ENCODE results near the gene HSPG2. TPM values are rescaled to one million over a fixed set of nuclear protein-coding genes. Genes with fewer than 3 reads are reported as not detected.

The HSPG2 gene
- total and polyA plus RNA-seq, 10 of the 15 experiments (the other 5 are each of a cell fraction or from before 2014, with no cell fraction given): 0.30 to 3.4 (median 0.73) TPM; not detected in 2

GRCh38 chr1:21778405-21778727, 158.7 kb downstream of the HSPG2 start:
- Histone ChIP-seq H3K27me3 (replicated peaks in 1 of 2; ENCODE audit: control insufficient read depth in 2 of 2, insufficient read depth in 2 of 2, low read length in 1 of 2) (no peaks in the 10 kb centered on the region), H3K79me2 (ENCODE audit: control insufficient read depth, insufficient read depth, low read length) (peaks cover 95% of the 10 kb centered on the region), H3K36me3 (ENCODE audit: control insufficient read depth in 2 of 2, insufficient read depth in 2 of 2, low read length in 1 of 2) (no peaks in the 10 kb centered on the region; a peak in 2 of 4 replicates), H4K20me1 (ENCODE audit: control insufficient read depth, insufficient read depth) (no peaks in the 10 kb centered on the region), H3K4me2 (ENCODE audit: control insufficient read depth, insufficient read depth) (peak overlapping the region; percentile 69), H3K4me1 (ENCODE audit: control insufficient read depth, insufficient read depth, low read length) (peaks cover 12% of the 10 kb centered on the region), H3K27ac (ENCODE audit: control insufficient read depth, insufficient read depth) (peak overlapping the region; percentile 100), H3K9ac (ENCODE audit: control insufficient read depth, insufficient read depth, low read length) (0 out of 2 replicates have a peak overlapping the region, but pooled peaks have one; percentile 20), H3K4me3 (peak overlapping the region; percentile 73; the same call in 1 of the 2 replicates), H2AFZ (ENCODE audit: control insufficient read depth, low read depth, low read length) (no peak overlapping the region), H3K9me3 (replicated peaks; ENCODE audit: control insufficient read depth, insufficient read depth, low read length) (peaks cover 2% of the 10 kb centered on the region; the same call in 2 of the 3 replicates)
- DNase-seq (ENCODE audit: low read depth, low spot score) (no peak), FAIRE-seq (no peak), ATAC-seq (no peak)
- POLR2A ChIA-PET: interaction anchor here (0.6 to 7.8 kb wide), 3 partner anchors 15 to 245 kb away, joined by 3 to 102 read pairs (median 6); no protein-coding TSS in a partner anchor
- BruUV-seq (replicated peaks): no TSS peak
- SMC1A ChIA-PET (ENCODE audit: uncharacterized antibody, unreplicated experiment): interaction anchor here (1.4 to 7.5 kb wide), 2 partner anchors 14 to 15 kb away, joined by 4 to 100 read pairs; no protein-coding TSS in a partner anchor
- TF ChIP-seq MTA3 (IDR thresholded peaks at IDR 0.05; ENCODE audit: borderline replicate concordance, low read length) (no peak), ETV6 (conservative IDR thresholded peaks at IDR 0.05 in 1 of 2, IDR thresholded peaks at IDR 0.05 in 1 of 2; ENCODE audit: borderline replicate concordance in 1 of 2, low read depth in 1 of 2) (no peak), CREM (IDR thresholded peaks at IDR 0.05; ENCODE audit: low read depth) (no peak), SMARCA5 (IDR thresholded peaks at IDR 0.05) (no peak), EZH2 (IDR thresholded peaks at IDR 0.05; ENCODE audit: borderline replicate concordance, control insufficient read depth, low read depth, low read length) (no peak), POLR2AphosphoS5 (IDR thresholded peaks at IDR 0.05; ENCODE audit: low read length) (no peak), NFYA (IDR thresholded peaks at IDR 0.05; ENCODE audit: borderline replicate concordance, low read depth, low read length) (no peak), CBX3 (IDR thresholded peaks at IDR 0.05; ENCODE audit: borderline replicate concordance, low read depth) (no peak), ZNF384 (IDR thresholded peaks at IDR 0.05; ENCODE audit: borderline replicate concordance, low read depth, low read length) (no peak)
- TF ChIP-seq, protein P1, sequence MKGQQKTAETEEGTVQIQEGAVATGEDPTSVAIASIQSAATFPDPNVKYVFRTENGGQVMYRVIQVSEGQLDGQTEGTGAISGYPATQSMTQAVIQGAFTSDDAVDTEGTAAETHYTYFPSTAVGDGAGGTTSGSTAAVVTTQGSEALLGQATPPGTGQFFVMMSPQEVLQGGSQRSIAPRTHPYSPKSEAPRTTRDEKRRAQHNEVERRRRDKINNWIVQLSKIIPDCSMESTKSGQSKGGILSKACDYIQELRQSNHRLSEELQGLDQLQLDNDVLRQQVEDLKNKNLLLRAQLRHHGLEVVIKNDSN (IDR thresholded peaks at IDR 0.05; ENCODE audit: borderline replicate concordance, extremely low read length, insufficient read depth, low read depth, low read length): no peak
- TF ChIP-seq, protein P2, sequence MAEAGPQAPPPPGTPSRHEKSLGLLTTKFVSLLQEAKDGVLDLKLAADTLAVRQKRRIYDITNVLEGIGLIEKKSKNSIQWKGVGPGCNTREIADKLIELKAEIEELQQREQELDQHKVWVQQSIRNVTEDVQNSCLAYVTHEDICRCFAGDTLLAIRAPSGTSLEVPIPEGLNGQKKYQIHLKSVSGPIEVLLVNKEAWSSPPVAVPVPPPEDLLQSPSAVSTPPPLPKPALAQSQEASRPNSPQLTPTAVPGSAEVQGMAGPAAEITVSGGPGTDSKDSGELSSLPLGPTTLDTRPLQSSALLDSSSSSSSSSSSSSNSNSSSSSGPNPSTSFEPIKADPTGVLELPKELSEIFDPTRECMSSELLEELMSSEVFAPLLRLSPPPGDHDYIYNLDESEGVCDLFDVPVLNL (IDR thresholded peaks at IDR 0.05; ENCODE audit: low read depth, low read length): no peak
- in situ Hi-C loops (cut with MboI) (loop anchor here (25.0 kb wide), 1 partner anchor 1809 kb away; no protein-coding TSS in a partner anchor), intact Hi-C loops (cut with micrococcal nuclease; ENCODE audit: unreplicated experiment) (no loop called here)
- RAD21 ChIA-PET (ENCODE audit: unreplicated experiment): interaction anchor here (1.4 kb wide), 2 partner anchors 16 to 123 kb away, joined by 3 to 8 read pairs; no protein-coding TSS in a partner anchor
- CTCF ChIA-PET: interaction anchor here (1.1 to 1.4 kb wide), 3 partner anchors 15 to 18 kb away, joined by 3 to 4 read pairs (median 3); no protein-coding TSS in a partner anchor
- 79% methylated on average over 2 of the region's 2 CpGs for WGBS (ENCODE audit: insufficient coverage, insufficient replicate concordance, low lambda C conversion rate, missing lambda C conversion rate)

Data from GM12878 (cell line).